ENCODE data around the gene ACSL1.

- TF ChIP-seq CREB1 (CRISPR knock-in tag; IDR thresholded peaks at IDR 0.05; ENCODE audit: low read depth) (no peak), CTCF (conservative IDR thresholded peaks at IDR 0.05; ENCODE audit: low read depth in 2 of 2) (no peak), POLR2AphosphoS5 (IDR thresholded peaks at IDR 0.05; ENCODE audit: low read depth) (no peak), NANOG (IDR thresholded peaks at IDR 0.05; ENCODE audit: borderline replicate concordance) (no peak), JUNB (IDR thresholded peaks at IDR 0.05; ENCODE audit: unreplicated experiment) (no peak), EZH2phosphoT487 (IDR thresholded peaks at IDR 0.05; ENCODE audit: unreplicated experiment) (no peak), EZH2 (IDR thresholded peaks at IDR 0.05; ENCODE audit: low read depth, unreplicated experiment) (no peak), REST (IDR thresholded peaks at IDR 0.05; ENCODE audit: unreplicated experiment) (no peak), ETS1 (IDR thresholded peaks at IDR 0.05) (no peak), ZNF331 (CRISPR knock-in tag; IDR thresholded peaks at IDR 0.05; ENCODE audit: low read depth) (no peak), ZNF114 (CRISPR knock-in tag; IDR thresholded peaks at IDR 0.05) (no peak), ZNF462 (CRISPR knock-in tag; IDR thresholded peaks at IDR 0.05) (no peak), STAT1 (IDR thresholded peaks at IDR 0.05; ENCODE audit: unreplicated experiment) (no peak)
Measured at GRCh38 chr4:184713887-184714286, 111.9 kb downstream of the ACSL1 start.

Data from GM23338 (cell line).